Uterus (tissue), 4 donors: ENCODE data around the gene FOXC2. TPM values are rescaled to one million over a fixed set of nuclear protein-coding genes. Genes with fewer than 3 reads are reported as not detected.

Experiments
- DNase-seq, 2 donors: peaks; one replicate each; pipeline ENCODE4 v3.0.0-alpha.2; 2019 to 2020
- H3K27ac ChIP-seq, 2 donors: fragments of 200-600 bp; sonication (generic); 1 replicate in 1 of 2; 2 replicates in 1 of 2; pipeline ENCODE4 v1.5.1; 2016 to 2018
- H3K27me3 ChIP-seq, 2 donors: fragments of 200-600 bp; sonication (generic); one replicate each; pipeline ENCODE4 v1.5.1; 2018 to 2019; ENCODE audit warnings: control low read depth in 1 of 2
- H3K36me3 ChIP-seq, 2 donors: fragments of 200-600 bp; sonication (generic); one replicate each; pipeline ENCODE4 v1.5.1; 2019; ENCODE audit warnings: control low read depth in 1 of 2
- H3K4me1 ChIP-seq, 2 donors: fragments of 200-600 bp; sonication (generic); one replicate each; pipeline ENCODE4 v1.5.1; 2018 to 2019; ENCODE audit warnings: control low read depth in 1 of 2
- H3K4me3 ChIP-seq, 2 donors: fragments of 200-600 bp; sonication (generic); 1 replicate in 1 of 2; 2 replicates in 1 of 2; pipeline ENCODE4 v1.5.1; 2018 to 2019; ENCODE audit warnings: mild to moderate bottlenecking in 1 of 2
- H3K9me3 ChIP-seq, 2 donors: fragments of 200-600 bp; sonication (generic); one replicate each; pipeline ENCODE4 v1.5.1; 2019; ENCODE audit warnings: control low read depth in 1 of 2
- POLR2A ChIP-seq, 2 donors: fragments of 450-650 bp; IDR thresholded peaks; one replicate each; pipeline ENCODE4 v1.6.1; 2016; ENCODE audit warnings: antibody characterized with exemption in 2 of 2, mild to moderate bottlenecking in 1 of 2, moderate library complexity in 1 of 2
- intact Hi-C: fragments of 100-400 bp; cut with DNase I; formaldehyde crosslinking; loops from one replicate; pipeline ENCODE4 v1.15.1; 2023; ENCODE audit warnings: low total_unique reads
- total RNA-seq, 4 donors: library from RNA; depleted of rRNA in 3 of 4; stranded (reverse); fragments of >200 nt in 3 of 4; gene quantifications; one replicate each; pipeline versions ENCODE4 v1.1.0 to v1.2.4, GENCODE V29; 2014 to 2023
- TF ChIP-seq, protein P1 (sequence below), 4 experiments: fragments of 200-600 bp in 2 of 4; fragments of 450-650 bp in 2 of 4; sonication (generic) in 2 of 4; IDR thresholded peaks; one replicate each; pipeline ENCODE4 v1.5.1; 2016 to 2019; ENCODE audit warnings: antibody characterized with exemption in 4 of 4, mild to moderate bottlenecking in 2 of 4, moderate library complexity in 1 of 4
- donor health status: DM: yes; HTN: yes; CAD: no.

FOXC2 gene
- total RNA-seq, 4 donors from 2014 or later = 0.21 to 2.6 TPM; not detected in 2

DNA sequence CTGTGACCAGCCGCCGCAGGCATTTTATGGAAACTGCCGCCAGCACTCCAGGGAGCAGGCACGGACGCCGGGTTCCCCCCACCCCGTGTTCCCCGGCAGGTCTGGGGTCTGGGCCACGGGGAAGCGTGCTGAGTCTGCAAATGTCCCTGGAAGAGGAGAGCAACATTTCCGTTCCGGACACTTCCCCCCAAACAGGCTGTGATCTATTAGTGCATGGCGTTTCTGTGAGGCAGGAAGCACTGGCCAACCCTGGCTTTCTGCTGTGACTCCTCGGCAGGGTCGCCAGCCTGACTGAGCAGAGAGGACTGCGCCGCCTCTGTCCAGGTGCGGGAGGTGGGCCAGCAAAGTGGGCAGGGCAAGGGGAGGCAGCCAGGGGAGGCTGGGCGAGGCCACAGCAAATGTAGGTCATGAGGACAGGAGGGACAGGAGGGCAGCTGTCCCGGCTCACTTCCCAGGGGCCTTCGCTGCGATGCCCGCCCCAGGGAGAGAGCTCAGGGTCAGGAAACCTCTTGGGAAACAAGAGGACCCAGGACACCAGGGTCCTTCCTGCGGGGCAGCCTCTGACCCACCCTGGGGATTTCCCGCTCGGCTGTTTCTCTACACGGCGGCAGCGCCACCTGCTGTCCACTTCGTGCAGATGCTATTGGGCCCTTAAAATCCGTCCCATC lies 46.8 kb upstream of the FOXC2 start:
- Histone ChIP-seq H3K4me3 (no peak overlapping the region), H3K27ac (no peak overlapping the region), H3K36me3 (no peaks in the 10 kb centered on the region), H3K4me1 (no peaks in the 10 kb centered on the region), H3K9me3 (no peaks in the 10 kb centered on the region), H3K27me3 (peaks cover 0 to 23% of the 10 kb centered on the region in 2 donors)
- intact Hi-C loops = loop anchor here (5.0 kb wide), 1 partner anchor 447 kb away; no protein-coding TSS in a partner anchor
- DNase-seq = peak; percentile 48 to 54
- TF ChIP-seq, protein P1, sequence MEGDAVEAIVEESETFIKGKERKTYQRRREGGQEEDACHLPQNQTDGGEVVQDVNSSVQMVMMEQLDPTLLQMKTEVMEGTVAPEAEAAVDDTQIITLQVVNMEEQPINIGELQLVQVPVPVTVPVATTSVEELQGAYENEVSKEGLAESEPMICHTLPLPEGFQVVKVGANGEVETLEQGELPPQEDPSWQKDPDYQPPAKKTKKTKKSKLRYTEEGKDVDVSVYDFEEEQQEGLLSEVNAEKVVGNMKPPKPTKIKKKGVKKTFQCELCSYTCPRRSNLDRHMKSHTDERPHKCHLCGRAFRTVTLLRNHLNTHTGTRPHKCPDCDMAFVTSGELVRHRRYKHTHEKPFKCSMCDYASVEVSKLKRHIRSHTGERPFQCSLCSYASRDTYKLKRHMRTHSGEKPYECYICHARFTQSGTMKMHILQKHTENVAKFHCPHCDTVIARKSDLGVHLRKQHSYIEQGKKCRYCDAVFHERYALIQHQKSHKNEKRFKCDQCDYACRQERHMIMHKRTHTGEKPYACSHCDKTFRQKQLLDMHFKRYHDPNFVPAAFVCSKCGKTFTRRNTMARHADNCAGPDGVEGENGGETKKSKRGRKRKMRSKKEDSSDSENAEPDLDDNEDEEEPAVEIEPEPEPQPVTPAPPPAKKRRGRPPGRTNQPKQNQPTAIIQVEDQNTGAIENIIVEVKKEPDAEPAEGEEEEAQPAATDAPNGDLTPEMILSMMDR (IDR thresholded peaks at IDR 0.05) = peak; percentile 70 to 89 (median 84)
- no peak for TF ChIP-seq POLR2A (IDR thresholded peaks at IDR 0.05)

GRCh38 chr16:86520317-86521210 lies 46.1 kb upstream of the FOXC2 start:
- no peak for DNase-seq
- Histone ChIP-seq H3K4me1 (no peaks in the 10 kb centered on the region), H3K36me3 (no peaks in the 10 kb centered on the region), H3K27me3 (peaks cover 0 to 20% of the 10 kb centered on the region in 2 donors), H3K9me3 (no peaks in the 10 kb centered on the region), H3K27ac (no peak overlapping the region), H3K4me3 (no peak overlapping the region)
- TF ChIP-seq, protein P1 (IDR thresholded peaks at IDR 0.05) = no peak
- no peak for TF ChIP-seq POLR2A (IDR thresholded peaks at IDR 0.05)
- intact Hi-C loops = no loop called here

DNA sequence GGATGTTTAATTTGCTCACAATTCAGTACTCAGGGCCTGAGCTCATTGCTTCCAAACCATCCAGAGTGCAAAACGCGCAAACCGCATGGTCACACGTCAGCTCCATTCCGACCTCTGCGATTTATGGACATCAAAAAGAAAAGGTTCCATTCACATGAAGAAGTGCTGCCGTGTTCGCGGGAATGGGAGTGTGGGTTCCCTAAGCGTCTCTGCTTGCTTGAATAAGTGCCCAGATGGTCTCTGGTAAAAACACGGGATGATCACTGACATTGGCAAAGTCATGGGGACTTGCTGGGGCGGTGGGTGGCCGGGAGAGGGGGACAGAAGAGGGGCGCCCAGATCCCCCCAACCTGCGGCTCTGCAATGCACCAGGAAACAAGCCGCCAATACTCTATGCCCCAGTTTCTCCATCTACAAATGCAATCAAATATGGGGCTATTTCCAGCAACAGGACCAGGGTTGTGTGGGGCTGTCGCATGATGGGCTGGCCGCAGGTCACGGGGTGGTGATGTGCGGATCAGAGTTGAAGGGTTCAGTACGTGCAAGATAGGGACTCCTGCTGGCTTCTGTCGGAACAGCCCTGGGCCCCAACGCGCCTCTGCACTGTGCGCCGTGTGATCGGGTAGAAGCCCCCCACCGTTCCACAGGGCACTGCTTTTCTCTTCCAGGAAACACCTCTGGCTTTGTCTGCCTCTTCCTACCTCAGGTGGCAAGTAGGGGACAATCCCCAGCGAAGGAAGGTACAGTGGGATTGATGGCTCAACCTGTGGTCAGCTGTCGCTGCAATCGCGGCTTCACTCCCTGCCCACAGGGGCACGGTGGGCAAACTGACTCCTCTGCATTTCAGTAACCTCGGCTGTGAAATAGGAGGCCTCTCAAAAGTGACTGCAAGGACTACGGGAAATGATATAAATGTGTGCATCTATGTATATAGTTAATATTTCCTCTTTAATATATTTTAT lies 45.1 kb upstream of the FOXC2 start:
- H3K4me3 ChIP-seq = no peak overlapping the region
- H3K27ac ChIP-seq = no peak overlapping the region
- intact Hi-C loops = no loop called here
- peaks cover 0 to 20% of the 10 kb centered on the region in 2 donors for H3K27me3 ChIP-seq
- no peak for TF ChIP-seq POLR2A (IDR thresholded peaks at IDR 0.05)
- TF ChIP-seq, protein P1 (IDR thresholded peaks at IDR 0.05) = no peak
- no peaks in the 10 kb centered on the region for H3K4me1 ChIP-seq
- no peaks in the 10 kb centered on the region for H3K36me3 ChIP-seq
- no peaks in the 10 kb centered on the region for H3K9me3 ChIP-seq
- DNase-seq = no peak

DNA sequence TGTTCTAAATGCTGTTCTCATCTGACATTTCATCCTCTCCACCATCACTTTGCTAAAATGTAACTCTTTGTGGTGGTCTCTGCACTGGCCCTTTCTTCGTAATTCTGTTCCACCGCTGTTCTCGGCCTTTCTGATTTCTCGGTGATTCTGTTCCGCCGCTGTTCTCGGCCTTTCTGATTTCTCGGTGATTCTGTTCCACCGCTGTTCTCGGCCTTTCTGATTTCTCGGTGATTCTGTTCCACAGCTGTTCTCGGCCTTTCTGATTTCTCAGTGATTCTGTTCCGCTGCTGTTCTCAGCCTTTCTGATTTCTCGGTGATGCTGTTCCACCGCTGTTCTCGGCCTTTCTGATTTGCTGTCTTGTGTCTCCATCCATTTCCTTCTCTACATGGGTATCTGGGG lies 44.0 kb upstream of the FOXC2 start:
- TF ChIP-seq POLR2A (IDR thresholded peaks at IDR 0.05) = no peak
- TF ChIP-seq, protein P1 (IDR thresholded peaks at IDR 0.05) = no peak
- H3K4me3 ChIP-seq = no peak overlapping the region
- H3K36me3 ChIP-seq = no peaks in the 10 kb centered on the region
- H3K4me1 ChIP-seq = no peaks in the 10 kb centered on the region
- no peak for DNase-seq
- H3K27me3 ChIP-seq = peaks cover 0 to 17% of the 10 kb centered on the region in 2 donors
- intact Hi-C loops = no loop called here
- H3K9me3 ChIP-seq = no peaks in the 10 kb centered on the region
- H3K27ac ChIP-seq = no peak overlapping the region
